WERI-Rb-1 (cell line): Measurements from ENCODE around the gene DAPP1.

ENCODE experiments used
- DNase-seq: peaks from one replicate; pipeline ENCODE4 v3.0.0-alpha.2; 2020
- H3K27ac ChIP-seq: fragments of 250-450 bp; sonication (Bioruptor Pico); 2 replicates; pipeline ENCODE4 v1.5.1; 2020; ENCODE audit warnings: mild to moderate bottlenecking, moderate library complexity
- H3K27me3 ChIP-seq: fragments of 250-450 bp; sonication (Bioruptor Pico); 2 replicates; pipeline ENCODE4 v1.5.1; 2021; ENCODE audit warnings: mild to moderate bottlenecking, low read depth, moderate library complexity; ENCODE audit not compliant: insufficient read depth, severe bottlenecking
- H3K36me3 ChIP-seq: fragments of 250-450 bp; sonication (Bioruptor Pico); 2 replicates; pipeline ENCODE4 v1.5.1; 2020; ENCODE audit warnings: mild to moderate bottlenecking, moderate library complexity
- H3K4me3 ChIP-seq: 2 replicates; pipeline ENCODE4 v1.5.1; 2011; ENCODE audit warnings: low read depth, mild to moderate bottlenecking, control low read depth, low read length
- H3K9me3 ChIP-seq: fragments of 250-450 bp; sonication (Bioruptor Pico); 2 replicates; pipeline ENCODE4 v1.5.1; 2021; ENCODE audit warnings: mild to moderate bottlenecking, moderate library complexity; ENCODE audit not compliant: severe bottlenecking
- TF ChIP-seq, protein P1 (sequence below): IDR thresholded peaks from 2 replicates; pipeline ENCODE4 v1.5.1; 2011; ENCODE audit warnings: low read depth, mild to moderate bottlenecking, control low read depth, inconsistent platforms, low read length

The DAPP1 gene

DNA sequence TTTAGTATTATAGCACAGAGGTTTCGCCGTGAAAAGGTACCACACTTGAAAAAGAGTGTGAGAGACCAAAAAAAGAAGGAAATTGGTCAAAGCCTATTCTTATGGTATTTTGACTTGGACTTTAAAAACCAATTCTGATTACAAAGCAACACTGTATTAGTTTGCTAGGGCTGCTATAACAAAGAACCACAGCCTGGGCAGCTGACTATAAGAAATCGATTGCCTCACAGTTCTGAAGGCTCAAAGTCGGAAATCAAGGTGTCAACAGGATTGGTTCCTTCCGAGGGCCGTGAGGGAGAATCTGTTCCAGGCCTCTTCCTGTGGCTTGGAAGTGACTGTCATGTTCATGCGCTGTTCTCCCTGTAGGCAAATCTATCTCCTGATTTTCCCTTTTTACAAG lies 17.9 kb downstream of the DAPP1 start:
- DNase-seq, result no peak
- H3K27me3 ChIP-seq, result no peaks in the 10 kb centered on the region
- no peak overlapping the region for H3K27ac ChIP-seq
- H3K9me3 ChIP-seq, result no peaks in the 10 kb centered on the region
- no peak overlapping the region for H3K4me3 ChIP-seq
- H3K36me3 ChIP-seq, result no peaks in the 10 kb centered on the region
- TF ChIP-seq, protein P1, sequence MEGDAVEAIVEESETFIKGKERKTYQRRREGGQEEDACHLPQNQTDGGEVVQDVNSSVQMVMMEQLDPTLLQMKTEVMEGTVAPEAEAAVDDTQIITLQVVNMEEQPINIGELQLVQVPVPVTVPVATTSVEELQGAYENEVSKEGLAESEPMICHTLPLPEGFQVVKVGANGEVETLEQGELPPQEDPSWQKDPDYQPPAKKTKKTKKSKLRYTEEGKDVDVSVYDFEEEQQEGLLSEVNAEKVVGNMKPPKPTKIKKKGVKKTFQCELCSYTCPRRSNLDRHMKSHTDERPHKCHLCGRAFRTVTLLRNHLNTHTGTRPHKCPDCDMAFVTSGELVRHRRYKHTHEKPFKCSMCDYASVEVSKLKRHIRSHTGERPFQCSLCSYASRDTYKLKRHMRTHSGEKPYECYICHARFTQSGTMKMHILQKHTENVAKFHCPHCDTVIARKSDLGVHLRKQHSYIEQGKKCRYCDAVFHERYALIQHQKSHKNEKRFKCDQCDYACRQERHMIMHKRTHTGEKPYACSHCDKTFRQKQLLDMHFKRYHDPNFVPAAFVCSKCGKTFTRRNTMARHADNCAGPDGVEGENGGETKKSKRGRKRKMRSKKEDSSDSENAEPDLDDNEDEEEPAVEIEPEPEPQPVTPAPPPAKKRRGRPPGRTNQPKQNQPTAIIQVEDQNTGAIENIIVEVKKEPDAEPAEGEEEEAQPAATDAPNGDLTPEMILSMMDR, result no peak

DNA sequence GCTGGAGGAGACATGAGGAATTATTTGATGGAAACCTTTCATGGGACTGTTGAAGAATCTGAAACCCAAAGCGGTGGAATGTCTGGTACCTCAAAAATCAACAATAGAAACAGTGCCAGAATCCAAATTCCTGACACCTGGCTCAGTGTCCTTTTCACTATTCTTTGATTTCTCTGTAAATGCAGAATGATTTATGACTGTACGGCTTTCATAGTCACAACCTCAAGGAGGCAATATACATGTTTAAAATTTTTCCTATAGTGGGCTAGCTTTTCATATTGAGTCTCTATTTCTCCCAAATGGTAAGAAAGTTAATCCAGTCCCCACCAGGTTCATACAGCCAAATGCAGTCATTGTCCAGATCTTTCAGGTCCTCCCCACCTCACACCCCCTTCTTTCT lies 19.3 kb downstream of the DAPP1 start:
- DNase-seq, result no peak
- TF ChIP-seq, protein P1, result no peak
- H3K27ac ChIP-seq, result no peak overlapping the region
- H3K9me3 ChIP-seq, result no peaks in the 10 kb centered on the region
- H3K36me3 ChIP-seq, result no peaks in the 10 kb centered on the region
- no peak overlapping the region for H3K4me3 ChIP-seq
- no peaks in the 10 kb centered on the region for H3K27me3 ChIP-seq

DNA sequence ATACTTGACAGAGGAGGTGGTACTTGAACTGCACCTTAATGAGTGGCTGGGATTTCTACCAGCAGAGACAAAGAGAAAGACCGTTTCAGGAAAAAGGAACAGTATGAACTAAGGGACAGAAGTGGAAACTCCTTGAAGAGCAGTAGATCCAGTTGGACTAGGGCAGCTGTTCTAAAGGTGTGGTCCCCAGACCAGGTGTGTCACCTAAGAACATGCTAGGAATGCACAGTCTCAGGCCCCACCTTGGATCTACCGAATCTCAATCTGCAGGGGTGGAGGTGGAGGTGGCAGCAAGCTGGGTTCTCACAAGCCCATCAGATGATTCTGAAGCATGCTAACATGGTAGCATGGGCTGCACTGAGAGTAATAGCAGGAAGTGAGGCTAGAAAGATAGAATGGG lies 22.3 kb downstream of the DAPP1 start:
- no peaks in the 10 kb centered on the region for H3K36me3 ChIP-seq
- no peaks in the 10 kb centered on the region for H3K9me3 ChIP-seq
- TF ChIP-seq, protein P1, result no peak

DNA sequence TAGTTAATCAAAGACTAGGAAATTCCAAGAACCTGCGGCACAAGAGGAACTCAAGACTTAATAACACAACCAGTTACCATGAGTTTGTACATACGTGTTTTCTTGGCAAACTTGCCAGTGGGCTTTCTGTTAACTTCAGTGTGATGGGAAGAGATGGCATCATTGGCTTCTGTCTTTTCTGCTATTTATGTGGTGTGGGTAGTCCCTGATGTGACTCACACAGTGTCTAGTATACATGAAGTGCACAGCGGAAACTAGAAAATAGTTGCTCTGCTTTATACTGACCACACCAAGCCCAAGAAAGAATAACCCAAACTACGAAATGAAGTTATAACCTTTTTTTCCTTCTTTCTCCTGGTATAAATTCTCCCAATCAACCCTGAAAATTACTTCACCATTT lies 24.5 kb downstream of the DAPP1 start:
- H3K4me3 ChIP-seq, result no peak overlapping the region
- TF ChIP-seq, protein P1, result no peak

More for the DNA sequence above, 22.3 kb downstream of the DAPP1 start:
- Histone ChIP-seq H3K27ac (no peak overlapping the region), H3K4me3 (no peak overlapping the region), H3K27me3 (no peaks in the 10 kb centered on the region)
- DNase-seq, result no peak

DNA sequence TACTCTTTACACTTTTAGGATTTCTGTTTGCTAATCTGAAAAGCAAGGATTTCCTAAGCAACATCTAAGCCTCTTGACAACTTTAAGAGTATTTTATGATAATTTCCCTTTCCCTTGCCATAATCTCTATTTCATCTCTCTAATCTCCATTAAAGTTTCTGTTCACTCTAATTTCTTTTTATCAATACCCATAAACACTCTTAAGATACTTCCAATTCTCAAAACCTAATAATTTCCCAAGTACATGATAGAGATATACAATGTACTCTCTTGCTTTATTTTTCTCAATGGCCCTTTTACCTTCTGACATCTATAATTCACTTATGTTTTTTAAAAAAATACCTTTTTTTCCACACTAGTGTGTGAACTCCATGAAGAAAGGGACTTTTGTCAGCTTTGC lies 26.8 kb downstream of the DAPP1 start:
- H3K4me3 ChIP-seq, result no peak overlapping the region
- no peak for DNase-seq
- no peak overlapping the region for H3K27ac ChIP-seq
- no peaks in the 10 kb centered on the region for H3K36me3 ChIP-seq
- no peaks in the 10 kb centered on the region for H3K27me3 ChIP-seq
- TF ChIP-seq, protein P1, result no peak
- H3K9me3 ChIP-seq, result no peaks in the 10 kb centered on the region

More for the DNA sequence above, 24.5 kb downstream of the DAPP1 start:
- Histone ChIP-seq H3K27ac (no peak overlapping the region), H3K9me3 (no peaks in the 10 kb centered on the region), H3K27me3 (no peaks in the 10 kb centered on the region), H3K36me3 (no peaks in the 10 kb centered on the region)
- no peak for DNase-seq

DNA sequence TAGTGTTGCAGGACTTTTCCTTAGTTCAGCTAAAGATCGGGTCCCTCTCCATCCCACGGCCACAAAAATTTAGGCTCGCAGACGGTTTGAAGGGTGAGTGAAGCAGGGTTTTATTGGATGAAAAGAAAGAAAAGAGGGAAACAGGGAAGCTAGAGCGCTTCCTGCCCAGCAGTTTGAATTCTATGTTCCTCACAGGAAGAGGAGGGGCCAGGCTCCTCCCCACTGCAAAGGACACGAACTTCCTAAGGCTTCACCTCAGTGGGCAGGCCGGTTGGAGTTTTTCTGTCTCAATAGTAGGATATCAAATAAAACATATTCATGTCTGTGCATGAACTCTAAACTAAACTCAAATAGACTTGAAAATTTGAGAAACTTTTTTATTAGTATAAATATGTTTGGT lies 27.4 kb downstream of the DAPP1 start:
- TF ChIP-seq, protein P1, result no peak
- H3K9me3 ChIP-seq, result no peaks in the 10 kb centered on the region
- H3K27me3 ChIP-seq, result no peaks in the 10 kb centered on the region
- no peak overlapping the region for H3K4me3 ChIP-seq
- no peak overlapping the region for H3K27ac ChIP-seq
- no peak for DNase-seq
- H3K36me3 ChIP-seq, result no peaks in the 10 kb centered on the region
